ENCODE data around the gene GADL1. TPM values are rescaled to one million over a fixed set of nuclear protein-coding genes. Genes with fewer than 3 reads are reported as not detected.

Gene GADL1
- under 0.01 TPM in 1 of 2 replicates, not detected in the other for total RNA-seq

GRCh38 chr3:30894521-30895251, at the start of gene GADL1:
Gene GADL1 (minus strand): TSS chr3:30894661. CDS start chr3:30894614, 47 bp downstream.

All from placental pericyte (primary cell).